IMR-90 (cell line): Measurements from ENCODE around the gene TBCD. TPM values are rescaled to one million over a fixed set of nuclear protein-coding genes. Genes with fewer than 3 reads are reported as not detected.

Experiments used
- ATAC-seq: fragments of 200-7000 bp; cut with Tn5 transposase; 2 replicates; pipeline ENCODE4 v1.9.1; 2020; ENCODE audit warnings: low read depth, mild to moderate bottlenecking, moderate library complexity
- BruUV-seq: library from RNA; stranded (reverse); fragments of 400-500 nt; replicated peaks from 2 replicates; lab custom pipeline; 2021; lab: Mats Ljungman, UMichigan
- CTCF ChIA-PET: fragments of 300-600 bp; formaldehyde crosslinking; extraction: SDS; loops from one replicate; lab custom pipeline; 2021; ENCODE audit warnings: antibody characterized with exemption; lab: Yijun Ruan, JAX
- POLR2A ChIA-PET: fragments of 300-600 bp; sonication (Branson Sonifier 250); formaldehyde crosslinking; loops from one replicate; lab custom pipeline; 2022; ENCODE audit warnings: antibody characterized with exemption; ENCODE audit not compliant: unreplicated experiment; lab: Charles Lee
- DNase-seq: peaks from one replicate; pipeline ENCODE4 v3.0.0; 2013
- H2AFZ ChIP-seq: replicated peaks from 2 replicates; pipeline ENCODE3; 2013; ENCODE audit warnings: low read length, mild to moderate bottlenecking; ENCODE audit not compliant: poor library complexity
- H2AK5ac ChIP-seq: 2 replicates; pipeline ENCODE4 v1.6.1; 2013; ENCODE audit warnings: low read depth, low read length, inconsistent platforms
- H2AK9ac ChIP-seq: replicated peaks from 2 replicates; pipeline ENCODE3; 2013; ENCODE audit warnings: mild to moderate bottlenecking, low read depth, low read length, moderate library complexity; ENCODE audit not compliant: poor library complexity
- H2BK120ac ChIP-seq: 2 replicates; pipeline ENCODE4 v1.6.1; 2013; ENCODE audit warnings: low read depth, low read length, inconsistent platforms
- H2BK15ac ChIP-seq: 3 replicates; pipeline ENCODE4 v1.6.1; 2013; ENCODE audit warnings: low read depth, low read length, inconsistent platforms
- H2BK20ac ChIP-seq: 2 replicates; pipeline ENCODE4 v1.6.1; 2013; ENCODE audit warnings: low read depth, mild to moderate bottlenecking, inconsistent platforms, low read length, moderate library complexity
- H2BK5ac ChIP-seq: 2 replicates; pipeline ENCODE4 v1.6.1; 2013; ENCODE audit warnings: mild to moderate bottlenecking, low read depth, low read length, inconsistent platforms; ENCODE audit not compliant: poor library complexity, severe bottlenecking
- H3K14ac ChIP-seq: replicated peaks from 2 replicates; pipeline ENCODE4 v1.6.1; 2013; ENCODE audit warnings: low read depth, low read length, inconsistent platforms
- H3K18ac ChIP-seq: 2 replicates; pipeline ENCODE4 v1.6.1; 2013; ENCODE audit warnings: low read depth, low read length, control low read depth
- H3K23ac ChIP-seq: 2 replicates; pipeline ENCODE4 v1.6.1; 2013; ENCODE audit warnings: low read depth, low read length, inconsistent platforms
- H3K27ac ChIP-seq: 2 replicates; pipeline ENCODE4 v1.5.1; 2013; ENCODE audit warnings: mild to moderate bottlenecking, control low read depth, low read length; ENCODE audit not compliant: insufficient read depth
- H3K27me3 ChIP-seq: 2 replicates; pipeline ENCODE4 v1.6.1; 2013; ENCODE audit warnings: low read length; ENCODE audit not compliant: control insufficient read depth, insufficient read depth
- H3K36me3 ChIP-seq: 2 replicates; pipeline ENCODE4 v1.6.1; 2013; ENCODE audit warnings: low read length, mixed read lengths; ENCODE audit not compliant: control insufficient read depth, insufficient read depth
- H3K4ac ChIP-seq: 2 replicates; pipeline ENCODE4 v1.6.1; 2013; ENCODE audit warnings: low read depth, low read length, inconsistent platforms
- H3K4me1 ChIP-seq: 2 replicates; pipeline ENCODE4 v1.6.1; 2013; ENCODE audit warnings: low read length, mixed read lengths; ENCODE audit not compliant: control insufficient read depth, insufficient read depth
- H3K4me2 ChIP-seq: 2 replicates; pipeline ENCODE4 v1.6.1; 2013; ENCODE audit warnings: low read depth, mild to moderate bottlenecking, control low read depth, low read length, moderate library complexity
- H3K4me3 ChIP-seq: 2 replicates; pipeline ENCODE4 v1.5.1; 2013; ENCODE audit warnings: low read depth, mild to moderate bottlenecking, control low read depth, low read length, moderate library complexity; ENCODE audit not compliant: insufficient read depth
- H3K56ac ChIP-seq: 2 replicates; pipeline ENCODE4 v1.6.1; 2013; ENCODE audit warnings: low read length, inconsistent platforms; ENCODE audit not compliant: insufficient read depth; ENCODE audit errors: extremely low read depth
- H3K79me1 ChIP-seq, 2 experiments: 2 replicates each; pipeline ENCODE4 v1.6.1; 2013; ENCODE audit warnings: low read length in 2 of 2, inconsistent platforms in 1 of 2, low read depth in 1 of 2
- H3K9ac ChIP-seq: 2 replicates; pipeline ENCODE4 v1.6.1; 2013; ENCODE audit warnings: low read depth, low read length, control low read depth
- H3K9me1 ChIP-seq: 2 replicates; pipeline ENCODE4 v1.6.1; 2013; ENCODE audit warnings: low read length, inconsistent platforms; ENCODE audit not compliant: insufficient read depth
- H3K9me3 ChIP-seq: 2 replicates; pipeline ENCODE4 v1.6.1; 2013; ENCODE audit warnings: low read length; ENCODE audit not compliant: control insufficient read depth, insufficient read depth
- H4K20me1 ChIP-seq: 2 replicates; pipeline ENCODE4 v1.6.1; 2013; ENCODE audit warnings: low read length, inconsistent platforms; ENCODE audit not compliant: insufficient read depth
- H4K5ac ChIP-seq: 2 replicates; pipeline ENCODE4 v1.6.1; 2013; ENCODE audit warnings: mild to moderate bottlenecking, low read depth, low read length, control low read depth
- H4K8ac ChIP-seq, 2 experiments: 2 replicates each; pipeline ENCODE4 v1.6.1; 2013; ENCODE audit warnings: low read depth in 2 of 2, low read length in 2 of 2, control low read depth in 1 of 2, inconsistent platforms in 1 of 2
- H4K91ac ChIP-seq: 2 replicates; pipeline ENCODE4 v1.6.1; 2013; ENCODE audit warnings: low read depth, low read length, inconsistent platforms; ENCODE audit not compliant: insufficient read depth
- BHLHE40 ChIP-seq: fragments of 150-350 bp; IDR thresholded peaks from 2 replicates; pipeline ENCODE4 v1.6.1; 2016; ENCODE audit warnings: mild to moderate bottlenecking, low read depth, low read length
- CEBPB ChIP-seq: IDR thresholded peaks from 2 replicates; pipeline ENCODE4 v1.6.1; 2012; ENCODE audit warnings: low read depth, low read length, improper control_type of control experiment
- CHD1 ChIP-seq: IDR thresholded peaks from 2 replicates; pipeline ENCODE4 v1.6.1; 2012; ENCODE audit warnings: low read depth, low read length, improper control_type of control experiment
- FOS ChIP-seq: fragments of 150-350 bp; IDR thresholded peaks from 2 replicates; pipeline ENCODE4 v1.6.1; 2016; ENCODE audit warnings: low read depth, low read length
- MAFK ChIP-seq: IDR thresholded peaks from 2 replicates; pipeline ENCODE4 v1.6.1; 2012; ENCODE audit warnings: low read depth, low read length, improper control_type of control experiment
- MXI1 ChIP-seq: IDR thresholded peaks from 2 replicates; pipeline ENCODE4 v1.6.1; 2012; ENCODE audit warnings: low read depth, mild to moderate bottlenecking, low read length, moderate library complexity, borderline replicate concordance
- NFE2L2 ChIP-seq: fragments of 150-350 bp; IDR thresholded peaks from 2 replicates; pipeline ENCODE4 v1.6.1; 2016; ENCODE audit warnings: low read depth, mild to moderate bottlenecking, low read length
- RAD21 ChIP-seq: IDR thresholded peaks from 2 replicates; pipeline ENCODE4 v1.6.1; 2012; ENCODE audit warnings: low read length, improper control_type of control experiment
- RCOR1 ChIP-seq: IDR thresholded peaks from 2 replicates; pipeline ENCODE4 v1.6.1; 2012; ENCODE audit warnings: mild to moderate bottlenecking, low read length, improper control_type of control experiment; ENCODE audit not compliant: insufficient replicate concordance
- RFX5 ChIP-seq: IDR thresholded peaks from 2 replicates; pipeline ENCODE4 v1.8.0; 2012; ENCODE audit warnings: low read depth, mild to moderate bottlenecking, low read length, moderate library complexity
- SMC3 ChIP-seq: fragments of 150-350 bp; IDR thresholded peaks from 2 replicates; pipeline ENCODE4 v1.6.1; 2016; ENCODE audit warnings: low read depth, mild to moderate bottlenecking, antibody characterized with exemption, low read length, moderate library complexity
- WGBS, 2 experiments: methylation state at CpG; one replicate each; pipeline versions ENCODE4 v1.1.5 to v1.1.7; 2013; ENCODE audit warnings: missing lambda C conversion rate in 2 of 2; ENCODE audit not compliant: insufficient read length in 1 of 2; ENCODE audit errors: extremely low coverage in 2 of 2; 5-methylcytosine and 5-hydroxymethylcytosine counted together
- dilution Hi-C: fragments of 300-500 bp; cut with HindIII; formaldehyde crosslinking; loops from one replicate; pipeline ENCODE4 v1.14.3; 2018; ENCODE audit warnings: low sequenced_read_pairs; ENCODE audit not compliant: unreplicated experiment
- in situ Hi-C: fragments of 300-500 bp; cut with MboI; formaldehyde crosslinking; loops from 3 replicates; pipeline ENCODE4 v1.14.3; 2019; ENCODE audit warnings: low sequenced_read_pairs, inconsistent platforms, mixed read lengths
- intact Hi-C: fragments of 100-400 bp; cut with micrococcal nuclease; formaldehyde crosslinking; loops from 2 replicates; pipeline ENCODE4 v1.10.0; 2022
- polyA plus RNA-seq, 3 experiments: library from polyadenylated mRNA; depleted of rRNA; stranded (reverse); fragments of >200 nt; gene quantifications; 2 replicates each; pipeline ENCODE4 v1.2.3, GENCODE V29; 2012; ENCODE audit warnings: low replicate concordance in 1 of 3
- total RNA-seq: library from RNA; depleted of rRNA; stranded (reverse); fragments of >200 nt; gene quantifications from 2 replicates; pipeline ENCODE4 v1.2.3, GENCODE V29; 2012
- TF ChIP-seq, protein P1 (sequence below): fragments of 150-350 bp; IDR thresholded peaks from 2 replicates; pipeline ENCODE4 v1.6.1; 2017; ENCODE audit warnings: mild to moderate bottlenecking, antibody characterized with exemption, low read length, low read depth
- TF ChIP-seq, protein P2 (sequence below): fragments of 150-350 bp; IDR thresholded peaks from 2 replicates; pipeline ENCODE4 v1.6.1; 2016; ENCODE audit warnings: low read depth, mild to moderate bottlenecking, low read length, moderate library complexity, borderline replicate concordance

The TBCD gene
- total and polyA plus RNA-seq, 2 of the 4 experiments (the other 2 are of a cell fraction), result 21.9 to 54.5 TPM

DNA sequence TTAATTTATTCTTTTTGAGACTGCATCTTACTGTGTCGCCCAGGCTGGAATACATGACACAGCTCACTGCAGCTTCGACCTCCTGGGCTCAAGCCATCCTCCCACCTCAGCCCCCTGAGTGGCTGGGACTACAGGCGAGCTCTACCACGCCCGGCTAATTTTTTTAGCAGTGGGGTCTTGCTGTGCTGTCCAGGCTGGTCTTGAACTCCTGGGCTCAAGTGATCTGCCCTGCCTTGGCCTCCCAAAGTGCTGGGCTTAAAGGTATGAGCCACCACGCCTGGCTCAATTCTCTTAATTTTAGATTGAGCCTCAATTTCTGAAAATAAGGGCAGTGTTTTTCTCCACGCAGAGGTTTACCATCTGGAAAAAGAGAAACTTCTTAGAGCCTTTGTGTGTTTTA lies 46.9 kb downstream of the TBCD start:
- no peak overlapping the region for H2BK120ac ChIP-seq
- no peak for TF ChIP-seq CEBPB
- TF ChIP-seq, protein P1, sequence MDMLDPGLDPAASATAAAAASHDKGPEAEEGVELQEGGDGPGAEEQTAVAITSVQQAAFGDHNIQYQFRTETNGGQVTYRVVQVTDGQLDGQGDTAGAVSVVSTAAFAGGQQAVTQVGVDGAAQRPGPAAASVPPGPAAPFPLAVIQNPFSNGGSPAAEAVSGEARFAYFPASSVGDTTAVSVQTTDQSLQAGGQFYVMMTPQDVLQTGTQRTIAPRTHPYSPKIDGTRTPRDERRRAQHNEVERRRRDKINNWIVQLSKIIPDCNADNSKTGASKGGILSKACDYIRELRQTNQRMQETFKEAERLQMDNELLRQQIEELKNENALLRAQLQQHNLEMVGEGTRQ, result no peak
- TF ChIP-seq CHD1, result no peak
- TF ChIP-seq, protein P2, sequence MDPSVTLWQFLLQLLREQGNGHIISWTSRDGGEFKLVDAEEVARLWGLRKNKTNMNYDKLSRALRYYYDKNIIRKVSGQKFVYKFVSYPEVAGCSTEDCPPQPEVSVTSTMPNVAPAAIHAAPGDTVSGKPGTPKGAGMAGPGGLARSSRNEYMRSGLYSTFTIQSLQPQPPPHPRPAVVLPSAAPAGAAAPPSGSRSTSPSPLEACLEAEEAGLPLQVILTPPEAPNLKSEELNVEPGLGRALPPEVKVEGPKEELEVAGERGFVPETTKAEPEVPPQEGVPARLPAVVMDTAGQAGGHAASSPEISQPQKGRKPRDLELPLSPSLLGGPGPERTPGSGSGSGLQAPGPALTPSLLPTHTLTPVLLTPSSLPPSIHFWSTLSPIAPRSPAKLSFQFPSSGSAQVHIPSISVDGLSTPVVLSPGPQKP, result no peak
- no peak for TF ChIP-seq FOS
- no peak for TF ChIP-seq RAD21
- TF ChIP-seq MXI1, result no peak
- no peak for TF ChIP-seq RFX5
- no peak for TF ChIP-seq MAFK
- no peak for TF ChIP-seq NFE2L2
- no peak for TF ChIP-seq BHLHE40
- no peak for TF ChIP-seq SMC3
- TF ChIP-seq RCOR1, result no peak
- peaks cover 8 to 58% of the 10 kb centered on the region in 2 experiments for H3K79me1 ChIP-seq
- H3K56ac ChIP-seq, result no peak overlapping the region
- 86% methylated on average over 3 of the region's 7 CpGs; no CpG with 5 or more reads in 1 of the 2 experiments for WGBS, 2 experiments
- H4K20me1 ChIP-seq, result peaks cover 18% of the 10 kb centered on the region
- dilution Hi-C loops, result no loop called here
- H3K9ac ChIP-seq, result no peak overlapping the region
- peaks cover 8% of the 10 kb centered on the region for H3K36me3 ChIP-seq
- H3K27me3 ChIP-seq, result no peaks in the 10 kb centered on the region
- no peak overlapping the region for H4K91ac ChIP-seq
- H3K4me3 ChIP-seq, result no peak overlapping the region
- no peaks in the 10 kb centered on the region for H3K4me1 ChIP-seq
- intact Hi-C loops, result no loop called here
- DNase-seq, result no peak
- in situ Hi-C loops, result no loop called here
- CTCF ChIA-PET, result no interaction called here
- H2BK20ac ChIP-seq, result no peak overlapping the region
- no peak overlapping the region for H2AK9ac ChIP-seq
- H4K5ac ChIP-seq, result no peak overlapping the region
- no peak overlapping the region for H3K18ac ChIP-seq
- H3K9me1 ChIP-seq, result no peaks in the 10 kb centered on the region
- no peak overlapping the region for H3K4me2 ChIP-seq
- H4K8ac ChIP-seq, result no peak overlapping the region
- BruUV-seq, result no TSS peak
- no peak overlapping the region for H2BK15ac ChIP-seq
- H3K14ac ChIP-seq, result no peak overlapping the region
- no peak overlapping the region for H2BK5ac ChIP-seq
- H2AFZ ChIP-seq, result no peak overlapping the region
- ATAC-seq, result no peak
- no peak overlapping the region for H3K23ac ChIP-seq
- no peak overlapping the region for H3K27ac ChIP-seq
- POLR2A ChIA-PET, result no interaction called here
- no peaks in the 10 kb centered on the region for H3K9me3 ChIP-seq
- no peak overlapping the region for H2AK5ac ChIP-seq
- no peak overlapping the region for H3K4ac ChIP-seq
